SJCRH30 (cell line): ENCODE measurements around the gene RNF43. TPM values are rescaled to one million over a fixed set of nuclear protein-coding genes. Genes with fewer than 3 reads are reported as not detected.
A peak's percentile ranks its signal among the peaks of the same experiment; 100 is the strongest.

Experiments
- DNase-seq, 2 experiments: peaks; one replicate each; pipeline ENCODE4 v3.0.0-alpha.2; 2015 to 2020
- H3K27ac ChIP-seq: fragments of 250-450 bp; sonication (Bioruptor Pico); 2 replicates; pipeline ENCODE4 v1.5.1; 2020; ENCODE audit warnings: mild to moderate bottlenecking, moderate library complexity
- H3K27me3 ChIP-seq: fragments of 250-450 bp; sonication (Bioruptor Pico); 2 replicates; pipeline ENCODE4 v1.5.1; 2020; ENCODE audit warnings: mild to moderate bottlenecking, moderate library complexity
- H3K36me3 ChIP-seq: fragments of 250-450 bp; sonication (Bioruptor Pico); 2 replicates; pipeline ENCODE4 v1.5.1; 2020; ENCODE audit warnings: mild to moderate bottlenecking, moderate library complexity
- H3K4me1 ChIP-seq: fragments of 250-450 bp; sonication (Bioruptor Pico); 2 replicates; pipeline ENCODE4 v1.5.1; 2020; ENCODE audit warnings: mild to moderate bottlenecking, moderate library complexity
- H3K4me3 ChIP-seq: fragments of 250-450 bp; sonication (Bioruptor Pico); 2 replicates; pipeline ENCODE4 v1.5.1; 2020; ENCODE audit warnings: mild to moderate bottlenecking, moderate library complexity
- H3K9me3 ChIP-seq: fragments of 250-450 bp; sonication (Bioruptor Pico); replicated peaks from 2 replicates; pipeline ENCODE4 v1.5.1; 2020; ENCODE audit warnings: mild to moderate bottlenecking, moderate library complexity
- total RNA-seq: library from RNA; depleted of rRNA; stranded (reverse); fragments of >200 nt; shearing (Covaris generic); gene quantifications from 2 replicates; pipeline ENCODE4 v1.2.3, GENCODE V29; 2014

RNF43 gene
- total RNA-seq, 1 experiment from 2014 or later = not detected

DNA sequence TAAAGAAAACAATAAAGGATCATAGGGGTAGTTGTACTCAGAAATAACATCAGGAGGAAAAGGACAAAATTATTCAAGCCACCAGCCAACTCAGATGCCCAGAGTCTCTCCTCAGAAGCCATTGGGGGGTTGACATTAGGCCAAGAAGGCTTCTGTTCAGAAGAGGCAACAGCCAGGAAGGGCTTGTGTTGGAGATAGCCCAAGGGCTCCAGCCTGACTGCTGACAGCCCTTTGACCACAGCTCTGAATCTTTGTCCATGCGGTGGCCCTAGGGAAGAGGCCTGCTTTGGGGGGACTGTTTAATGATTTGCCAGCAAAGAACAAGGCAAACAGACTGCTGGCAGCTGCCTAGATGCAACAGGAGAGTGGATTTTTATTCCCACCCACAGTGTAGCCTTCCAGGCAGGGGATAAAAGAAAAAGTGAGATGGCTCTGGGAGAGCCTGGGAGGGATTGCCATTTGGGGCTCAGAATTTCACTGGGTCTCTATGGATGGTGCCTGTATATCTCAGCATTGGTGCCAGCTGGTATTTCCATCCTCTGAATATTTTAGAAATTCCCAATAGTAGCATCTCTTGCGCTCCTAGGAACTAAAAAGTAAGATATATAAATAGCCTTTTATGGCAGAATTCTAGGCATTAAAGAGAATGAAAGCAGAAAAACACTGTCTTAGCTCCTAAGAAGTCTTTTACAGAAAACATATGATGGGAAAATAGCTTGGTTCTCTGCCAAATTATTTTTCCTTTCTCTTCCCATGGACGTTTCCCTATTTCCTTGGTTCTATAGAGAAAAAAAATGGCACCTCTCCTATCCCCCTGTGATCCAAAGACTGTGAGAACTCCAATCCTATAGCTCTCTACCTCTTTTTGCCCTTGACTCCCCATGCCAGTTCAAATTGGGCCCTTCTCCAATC, 36.0 kb downstream of the RNF43 start:
- Histone ChIP-seq H3K27me3 (no peaks in the 10 kb centered on the region; the same call in none of the 2 replicates), H3K36me3 (no peaks in the 10 kb centered on the region), H3K27ac (no peak overlapping the region), H3K9me3 (no peaks in the 10 kb centered on the region), H3K4me1 (no peaks in the 10 kb centered on the region), H3K4me3 (no peak overlapping the region)
- DNase-seq = peak; percentile 13 to 32

DNA sequence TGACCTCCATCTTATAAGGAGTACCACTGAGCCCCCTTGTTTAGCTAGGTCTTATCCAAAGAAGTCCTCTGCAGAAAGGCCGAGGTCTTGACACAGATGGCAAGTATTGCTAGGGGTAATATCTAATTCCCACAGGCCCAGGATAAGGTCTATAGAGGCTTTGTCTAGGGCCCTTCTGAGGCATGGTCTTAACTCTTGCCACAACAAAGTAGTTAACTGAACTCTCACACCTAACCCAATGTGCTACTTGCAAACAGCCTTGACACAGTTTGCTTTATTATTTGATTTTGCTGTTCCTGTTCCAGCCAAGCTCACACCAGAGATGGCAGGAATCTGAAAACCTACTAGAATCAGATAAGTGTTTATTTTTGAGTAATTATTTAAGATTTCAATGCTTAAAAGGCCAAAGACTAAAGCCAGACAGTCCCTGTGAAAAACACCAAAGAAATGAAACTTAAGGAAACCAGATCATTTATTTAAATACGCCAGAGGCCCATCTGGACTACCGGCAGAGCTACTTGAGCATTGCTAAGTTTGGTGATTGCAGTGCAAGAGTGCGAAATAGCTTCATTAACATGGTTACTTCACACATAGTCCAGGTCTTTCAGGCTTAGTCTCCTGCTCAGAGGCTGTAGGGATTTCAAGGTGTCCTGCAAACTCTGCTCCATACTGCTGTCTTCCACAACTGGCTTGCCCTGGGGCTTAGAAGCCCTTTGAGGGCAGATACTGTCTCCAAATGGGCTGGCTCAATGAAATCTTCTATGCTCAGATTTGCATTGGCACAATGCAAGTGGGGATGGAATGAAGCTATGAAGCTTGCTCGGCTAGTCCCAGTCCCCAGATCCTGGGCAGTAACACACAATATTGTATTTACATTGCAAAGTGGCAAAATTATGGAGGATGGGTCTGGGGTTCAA, 36.9 kb downstream of the RNF43 start:
- Histone ChIP-seq H3K36me3 (no peaks in the 10 kb centered on the region), H3K4me3 (no peak overlapping the region), H3K4me1 (no peaks in the 10 kb centered on the region), H3K9me3 (no peaks in the 10 kb centered on the region), H3K27me3 (no peaks in the 10 kb centered on the region; the same call in none of the 2 replicates), H3K27ac (no peak overlapping the region)
- DNase-seq = no peak

DNA sequence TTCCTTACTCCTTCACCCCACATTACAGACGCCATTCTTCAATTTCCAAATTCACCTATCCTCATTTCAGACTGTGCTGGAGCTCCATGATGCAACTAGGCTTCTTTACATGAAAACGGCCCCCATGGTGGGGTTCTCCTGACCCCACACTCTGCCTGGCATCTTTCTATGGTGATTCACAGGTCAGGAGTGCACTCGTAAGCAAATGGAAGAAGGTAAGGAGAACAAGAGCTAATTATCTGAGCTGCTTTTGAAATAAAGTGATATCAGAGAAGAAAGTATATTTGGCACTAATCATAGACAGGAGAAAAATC, 37.9 kb downstream of the RNF43 start:
- no peak for DNase-seq

GRCh38 chr17:58378733-58379510, 38.4 kb downstream of the RNF43 start:
- no peak for DNase-seq
- Histone ChIP-seq H3K4me1 (no peaks in the 10 kb centered on the region), H3K27me3 (no peaks in the 10 kb centered on the region; the same call in 1 of the 2 replicates), H3K27ac (no peak overlapping the region), H3K9me3 (no peaks in the 10 kb centered on the region), H3K4me3 (no peak overlapping the region), H3K36me3 (no peaks in the 10 kb centered on the region)

More for the DNA sequence above, 37.9 kb downstream of the RNF43 start:
- Histone ChIP-seq H3K36me3 (no peaks in the 10 kb centered on the region), H3K4me1 (no peaks in the 10 kb centered on the region), H3K27me3 (no peaks in the 10 kb centered on the region; the same call in none of the 2 replicates), H3K27ac (no peak overlapping the region), H3K9me3 (no peaks in the 10 kb centered on the region), H3K4me3 (no peak overlapping the region)

DNA sequence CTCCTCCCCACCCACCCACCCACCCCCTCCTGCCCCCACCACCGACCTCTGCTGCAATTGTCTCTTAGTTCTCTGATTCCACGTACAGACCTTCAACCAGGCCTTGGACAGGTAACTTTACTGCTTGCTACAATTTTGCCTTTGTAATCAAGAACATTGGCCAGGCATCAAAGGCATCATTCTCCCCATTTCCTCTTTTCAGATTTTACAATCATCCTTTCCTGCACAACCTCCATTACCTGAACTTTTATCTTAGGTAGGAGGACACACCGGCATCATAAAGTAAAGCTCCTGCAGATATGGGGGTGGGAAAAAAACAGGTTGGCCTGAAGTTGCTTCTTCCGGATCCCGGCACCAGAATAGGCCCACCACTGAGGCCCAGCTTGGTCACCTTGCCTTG, 39.7 kb downstream of the RNF43 start:
- Histone ChIP-seq H3K27me3 (no peaks in the 10 kb centered on the region; the same call in 1 of the 2 replicates), H3K27ac (no peak overlapping the region), H3K36me3 (no peaks in the 10 kb centered on the region), H3K4me3 (no peak overlapping the region), H3K4me1 (no peaks in the 10 kb centered on the region), H3K9me3 (no peaks in the 10 kb centered on the region)
- DNase-seq = no peak

- DNase-seq = no peak
- Histone ChIP-seq H3K4me1 (no peaks in the 10 kb centered on the region), H3K27me3 (no peaks in the 10 kb centered on the region; the same call in 1 of the 2 replicates), H3K27ac (no peak overlapping the region), H3K9me3 (no peaks in the 10 kb centered on the region), H3K36me3 (no peaks in the 10 kb centered on the region), H3K4me3 (no peak overlapping the region)
These were observed 40.2 kb downstream of the RNF43 start for GRCh38 chr17:58377093-58377601.

- DNase-seq = no peak
- no peaks in the 10 kb centered on the region for H3K4me1 ChIP-seq
- H3K36me3 ChIP-seq = no peaks in the 10 kb centered on the region
- no peak overlapping the region for H3K27ac ChIP-seq
- H3K9me3 ChIP-seq = no peaks in the 10 kb centered on the region
- H3K27me3 ChIP-seq = no peaks in the 10 kb centered on the region; the same call in 1 of the 2 replicates
- H3K4me3 ChIP-seq = no peak overlapping the region
These were observed 40.8 kb downstream of the RNF43 start for GRCh38 chr17:58376472-58377000.

DNA sequence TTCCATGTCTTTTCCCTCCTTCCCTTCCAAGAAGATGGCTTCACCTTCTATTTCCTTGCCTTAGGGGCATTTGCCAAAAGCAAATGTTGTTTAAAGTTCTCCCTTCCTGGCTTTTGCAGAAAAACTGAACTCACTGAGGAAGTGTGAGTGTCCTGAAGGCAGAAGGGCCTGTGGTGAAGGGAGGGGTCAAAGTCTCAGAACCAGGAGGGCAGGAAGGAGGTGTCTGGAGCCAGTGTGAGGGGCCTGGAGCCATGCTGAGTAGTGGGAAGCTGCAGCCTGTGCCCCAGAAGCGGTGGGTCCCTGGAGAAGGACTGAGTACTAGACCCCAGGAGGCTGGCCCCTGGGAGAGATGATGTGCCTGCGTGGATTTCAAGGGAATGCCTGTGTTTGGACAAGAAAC, 41.5 kb downstream of the RNF43 start:
- Histone ChIP-seq H3K4me1 (no peaks in the 10 kb centered on the region), H3K9me3 (no peaks in the 10 kb centered on the region), H3K36me3 (no peaks in the 10 kb centered on the region), H3K27me3 (no peaks in the 10 kb centered on the region; the same call in 1 of the 2 replicates), H3K4me3 (no peak overlapping the region), H3K27ac (no peak overlapping the region)
- no peak for DNase-seq

DNA sequence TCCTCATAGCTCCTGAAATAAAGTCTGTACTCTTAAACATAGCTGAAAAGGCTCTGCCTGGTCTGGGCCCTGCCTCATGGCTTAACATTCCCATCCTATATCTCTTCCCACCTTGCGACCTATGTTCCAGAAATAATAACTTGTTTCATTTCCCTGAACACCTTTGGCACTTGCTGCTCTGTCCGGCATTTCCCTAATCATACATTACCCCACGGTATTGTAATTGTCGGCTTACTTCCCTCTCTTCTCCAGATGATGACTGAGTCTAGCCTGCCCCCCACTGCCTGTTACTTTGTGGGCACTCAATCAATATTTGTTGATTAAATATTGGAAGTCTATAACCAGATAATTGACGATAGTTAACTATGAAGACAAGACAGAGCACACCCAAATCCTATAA, 42.1 kb downstream of the RNF43 start:
- no peak for DNase-seq
- no peaks in the 10 kb centered on the region; the same call in 1 of the 2 replicates for H3K27me3 ChIP-seq
- H3K36me3 ChIP-seq = no peaks in the 10 kb centered on the region
- no peaks in the 10 kb centered on the region for H3K4me1 ChIP-seq
- H3K27ac ChIP-seq = no peak overlapping the region
- no peak overlapping the region for H3K4me3 ChIP-seq
- H3K9me3 ChIP-seq = no peaks in the 10 kb centered on the region

DNA sequence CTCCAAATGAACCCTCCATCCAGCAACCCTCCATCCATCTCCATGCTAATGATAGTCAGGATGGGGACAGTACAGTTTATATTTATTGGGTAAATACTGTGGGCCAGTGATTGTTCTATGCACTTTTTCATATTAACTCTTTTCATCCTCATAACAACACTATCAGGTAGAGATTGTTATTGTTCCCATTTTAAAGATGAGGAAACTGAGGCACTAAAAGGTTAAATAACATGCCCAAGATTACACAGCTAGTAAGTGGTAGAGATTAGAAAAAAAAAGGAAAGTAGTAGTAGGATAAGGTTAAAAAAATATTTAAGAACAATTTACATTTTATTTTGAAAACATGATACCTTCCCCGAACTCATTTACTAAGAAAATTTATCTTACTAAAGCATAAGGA, 43.4 kb downstream of the RNF43 start:
- no peak for DNase-seq
- H3K27ac ChIP-seq = no peak overlapping the region
- no peaks in the 10 kb centered on the region for H3K4me1 ChIP-seq
- H3K36me3 ChIP-seq = no peaks in the 10 kb centered on the region
- H3K9me3 ChIP-seq = no peaks in the 10 kb centered on the region
- peaks cover 3% of the 10 kb centered on the region; the same call in 1 of the 2 replicates for H3K27me3 ChIP-seq
- no peak overlapping the region for H3K4me3 ChIP-seq

DNA sequence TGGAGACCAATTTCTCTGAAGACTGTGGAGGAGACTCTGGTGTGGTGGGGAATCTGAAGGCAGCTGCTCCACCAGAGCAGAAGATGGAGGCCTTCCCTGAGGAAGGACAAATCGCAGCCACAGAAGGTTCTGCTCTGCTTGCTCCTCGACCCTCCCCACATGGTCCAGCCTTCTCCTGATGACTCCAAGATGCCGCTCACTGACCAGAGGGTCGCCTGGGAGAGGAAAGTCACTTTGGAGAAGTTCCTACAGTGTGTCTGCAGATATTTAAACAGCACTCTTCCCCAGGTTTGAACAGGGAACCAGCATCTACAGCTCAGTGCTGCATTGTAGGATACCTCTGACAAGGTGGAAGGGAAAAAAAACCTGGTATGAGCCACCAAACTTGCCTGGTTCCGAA, 44.3 kb downstream of the RNF43 start:
- no peaks in the 10 kb centered on the region for H3K9me3 ChIP-seq
- no peak overlapping the region for H3K4me3 ChIP-seq
- 0 out of 2 replicates have a peak, but pooled peaks cover 3% of the 10 kb centered on the region for H3K27me3 ChIP-seq
- no peak for DNase-seq
- no peaks in the 10 kb centered on the region for H3K36me3 ChIP-seq
- H3K27ac ChIP-seq = no peak overlapping the region
- no peaks in the 10 kb centered on the region for H3K4me1 ChIP-seq

- Histone ChIP-seq H3K36me3 (no peaks in the 10 kb centered on the region), H3K4me3 (no peak overlapping the region), H3K27me3 (0 out of 2 replicates have a peak, but pooled peaks cover 3% of the 10 kb centered on the region)
These were observed 45.9 kb downstream of the RNF43 start for GRCh38 chr17:58371300-58371950.

GRCh38 chr17:58370716-58371115, 46.6 kb downstream of the RNF43 start:
- no peak for DNase-seq
- H3K9me3 ChIP-seq = no peaks in the 10 kb centered on the region
- H3K4me1 ChIP-seq = no peaks in the 10 kb centered on the region
- H3K27ac ChIP-seq = no peak overlapping the region
- H3K36me3 ChIP-seq = no peaks in the 10 kb centered on the region
- no peak overlapping the region for H3K4me3 ChIP-seq
- 0 out of 2 replicates have a peak, but pooled peaks cover 3% of the 10 kb centered on the region for H3K27me3 ChIP-seq

More at GRCh38 chr17:58371300-58371950, 45.9 kb downstream of the RNF43 start:
- H3K9me3 ChIP-seq = no peaks in the 10 kb centered on the region
- H3K27ac ChIP-seq = no peak overlapping the region
- H3K4me1 ChIP-seq = no peaks in the 10 kb centered on the region
- DNase-seq = no peak
